ENCODE results near the gene MCF2L.

DNA sequence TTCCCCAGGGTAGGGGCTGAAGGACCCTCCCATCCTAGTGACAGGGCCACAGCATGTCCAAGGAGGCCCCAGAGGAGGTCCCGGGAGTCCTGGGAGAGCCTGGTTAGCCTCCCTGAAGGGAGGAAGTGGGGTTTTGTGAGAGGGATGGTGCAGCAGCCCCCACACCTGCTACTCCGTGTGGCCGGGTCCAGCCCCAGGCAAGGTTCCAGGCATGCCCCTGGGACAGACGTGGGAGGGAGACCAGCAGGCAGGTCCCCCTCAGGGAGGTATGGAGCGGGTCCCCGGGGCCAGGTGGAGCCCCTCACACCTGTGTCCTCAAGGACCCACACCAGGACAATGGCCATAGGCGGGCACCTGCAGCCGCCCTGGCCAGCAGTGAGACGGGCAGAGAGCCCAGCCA, 134.6 kb downstream of the MCF2L start:
- TF ChIP-seq TAF1 (IDR thresholded peaks at IDR 0.05; ENCODE audit: low read depth, low read length) (no peak), POLR2A (IDR thresholded peaks at IDR 0.05; ENCODE audit: low read depth, low read length) (no peak), SPI1 (IDR thresholded peaks at IDR 0.05; ENCODE audit: low read depth, low read length) (no peak), POLR2AphosphoS5 (IDR thresholded peaks at IDR 0.05; ENCODE audit: low read depth, low read length) (no peak), PAX5 (IDR thresholded peaks at IDR 0.05; ENCODE audit: insufficient read depth, low read length, severe bottlenecking) (no peak)

All from GM12891 (cell line).